Measurements from ENCODE around the gene MRPL33.

The MRPL33 gene

DNA sequence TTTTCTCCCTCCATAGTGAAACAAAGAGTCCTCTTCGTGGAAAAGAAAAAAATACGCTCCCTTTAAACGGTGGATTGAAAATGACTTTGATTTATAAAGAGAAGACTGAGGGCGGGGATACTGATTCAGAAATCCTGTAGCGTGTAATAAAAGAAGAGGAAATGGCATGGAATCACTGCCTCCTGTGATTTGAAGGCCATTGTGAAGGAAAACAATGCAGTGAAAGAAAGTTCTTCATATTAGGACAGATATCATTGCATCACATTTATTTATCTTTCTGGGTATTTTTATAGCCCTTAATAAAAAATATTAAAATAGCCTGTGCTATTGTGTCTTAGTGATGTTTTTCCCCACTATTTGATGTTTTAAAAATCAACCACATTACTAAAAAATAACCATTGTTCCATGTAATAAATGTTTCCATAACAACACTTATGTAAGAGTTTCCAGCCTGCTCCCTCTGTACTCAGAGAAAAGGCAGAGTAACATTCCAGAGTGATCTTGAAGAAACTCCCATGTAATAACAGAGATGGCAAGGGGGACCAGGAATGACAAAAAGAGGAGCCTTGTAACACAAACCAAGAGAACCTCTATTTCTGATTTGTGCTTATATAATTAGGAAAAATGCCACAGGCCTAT is 8.0 kb downstream of the MRPL33 start:
- no peak for DNase-seq

DNA sequence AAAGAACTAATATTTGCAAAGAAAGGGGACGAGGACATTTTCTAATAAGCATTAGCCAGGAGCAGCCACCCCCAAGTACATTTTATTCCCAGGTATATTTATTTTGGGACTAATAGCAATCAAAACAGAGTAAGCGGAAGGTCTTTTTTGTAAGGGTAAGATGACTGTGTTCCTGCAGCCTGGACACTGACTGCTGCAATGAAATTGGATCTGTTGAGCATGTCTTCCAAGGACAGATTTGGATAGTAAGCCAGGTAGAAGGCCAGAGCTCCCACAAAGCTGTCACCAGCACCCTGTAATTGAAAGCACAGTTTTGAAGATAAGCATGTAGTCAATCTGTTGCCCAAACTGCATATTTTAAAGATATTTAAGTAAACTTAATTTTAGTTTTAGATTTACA is 10.0 kb downstream of the MRPL33 start:
- DNase-seq: no peak

DNA sequence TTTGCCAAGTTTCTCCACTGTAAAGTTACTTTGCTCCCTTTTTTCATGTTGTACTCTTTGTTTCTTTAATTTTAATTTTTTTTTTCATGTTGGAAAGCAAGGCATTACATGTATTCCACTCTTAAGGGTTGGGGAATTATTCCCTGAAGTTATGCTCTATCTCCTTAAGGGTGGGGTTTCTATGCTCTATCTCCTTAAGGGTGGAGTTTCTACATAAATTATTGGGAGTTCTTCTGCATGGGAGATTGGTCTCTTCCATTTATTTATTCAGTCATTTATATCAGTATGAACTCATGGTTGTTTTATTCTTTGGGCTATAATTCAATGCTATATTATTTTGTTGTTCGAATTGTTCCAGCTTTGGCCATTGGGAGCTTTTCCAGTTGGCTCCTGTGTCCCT is 11.2 kb downstream of the MRPL33 start:
- no peak for DNase-seq

DNA sequence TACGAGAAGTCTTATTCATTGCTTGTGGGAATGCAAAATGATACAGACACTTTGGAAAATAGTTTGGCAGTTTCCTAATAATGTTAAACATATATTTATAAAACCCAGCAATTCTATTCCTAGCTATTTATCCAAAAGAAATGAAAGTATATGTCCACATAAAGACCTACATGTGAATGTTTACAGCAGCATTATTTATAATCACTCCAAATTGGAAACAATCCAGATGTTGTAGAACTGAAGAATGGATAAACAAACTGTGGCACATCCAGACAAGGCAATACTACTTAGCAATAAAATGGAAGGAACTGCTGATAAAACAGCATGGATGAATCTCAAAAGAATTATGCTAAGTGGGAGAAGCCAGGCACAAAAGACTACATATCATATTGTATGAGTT is 19.3 kb downstream of the MRPL33 start:
- DNase-seq: no peak

DNA sequence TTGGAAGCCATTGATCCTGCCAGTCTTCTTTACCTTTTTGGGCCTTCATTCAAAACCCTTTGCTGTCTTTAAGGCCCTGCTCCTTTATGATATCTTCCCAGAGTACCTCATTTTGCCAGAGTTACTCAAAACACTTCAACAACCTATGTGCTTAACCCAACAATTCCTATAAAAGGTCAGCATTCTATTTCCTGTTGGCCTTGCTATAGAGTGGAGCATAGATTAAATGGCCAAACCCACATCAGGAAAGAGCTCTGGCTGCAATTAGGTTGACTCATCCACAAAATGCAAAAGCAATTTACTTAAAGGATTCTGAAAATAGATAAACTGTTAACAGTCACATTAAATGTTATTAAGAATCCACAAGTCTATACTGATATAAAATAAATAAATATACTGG is 21.2 kb downstream of the MRPL33 start:
- DNase-seq: no peak

DNA sequence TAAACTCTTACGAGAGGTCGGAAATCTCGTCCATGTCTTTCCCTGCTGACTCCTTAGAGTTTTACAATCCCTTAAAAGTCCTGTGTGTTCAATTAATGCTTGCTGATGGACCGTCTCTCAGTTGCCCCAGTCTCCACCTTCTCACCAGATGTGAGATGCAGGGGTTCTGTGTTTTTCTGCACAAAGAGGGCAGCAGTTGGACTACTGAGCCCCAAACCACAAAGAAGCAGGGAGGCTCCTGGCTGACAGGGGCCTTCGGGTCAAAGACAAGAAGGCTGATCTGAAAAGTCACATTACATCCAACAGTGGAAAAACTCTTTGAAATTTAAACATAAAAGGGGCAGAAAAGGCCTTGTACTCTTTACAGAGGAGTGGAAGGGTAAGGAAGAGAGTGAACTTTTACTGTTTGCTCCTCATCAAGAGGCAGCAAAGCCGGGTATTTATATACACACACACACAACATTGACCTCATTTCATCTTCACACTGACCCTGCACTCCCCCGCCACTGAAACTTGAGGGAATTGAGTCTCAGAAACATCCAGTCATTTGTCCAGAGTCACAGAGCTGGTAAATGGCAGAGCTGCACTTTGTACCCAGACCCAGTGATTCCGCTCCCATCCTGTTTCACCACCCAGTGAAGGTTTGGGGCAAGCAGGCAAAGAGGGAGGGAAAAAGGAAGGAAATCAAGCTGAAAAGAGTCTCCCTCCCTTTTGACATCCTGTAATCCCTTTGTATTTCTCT is 23.7 kb downstream of the MRPL33 start:
- DNase-seq: no peak

DNA sequence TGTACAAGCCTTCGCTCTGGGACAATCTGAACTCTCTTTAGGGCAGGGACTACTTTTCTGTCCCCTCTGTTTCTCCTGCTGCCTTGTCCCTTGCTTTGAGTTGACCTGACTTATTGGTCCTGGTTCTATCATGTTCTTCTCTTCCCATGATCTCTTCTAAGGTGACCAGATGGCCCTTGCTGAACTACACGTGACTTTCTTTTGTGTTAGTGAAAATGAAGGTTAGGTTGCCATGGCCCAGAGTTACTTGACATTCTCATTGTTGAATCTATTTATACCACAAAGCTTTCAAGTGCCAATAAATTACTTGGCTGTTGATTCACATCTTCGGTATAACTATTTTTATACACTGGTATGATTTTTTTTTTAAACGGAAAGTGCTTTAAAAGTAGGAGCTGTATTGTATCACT is 24.4 kb downstream of the MRPL33 start:
- DNase-seq: no peak

DNA sequence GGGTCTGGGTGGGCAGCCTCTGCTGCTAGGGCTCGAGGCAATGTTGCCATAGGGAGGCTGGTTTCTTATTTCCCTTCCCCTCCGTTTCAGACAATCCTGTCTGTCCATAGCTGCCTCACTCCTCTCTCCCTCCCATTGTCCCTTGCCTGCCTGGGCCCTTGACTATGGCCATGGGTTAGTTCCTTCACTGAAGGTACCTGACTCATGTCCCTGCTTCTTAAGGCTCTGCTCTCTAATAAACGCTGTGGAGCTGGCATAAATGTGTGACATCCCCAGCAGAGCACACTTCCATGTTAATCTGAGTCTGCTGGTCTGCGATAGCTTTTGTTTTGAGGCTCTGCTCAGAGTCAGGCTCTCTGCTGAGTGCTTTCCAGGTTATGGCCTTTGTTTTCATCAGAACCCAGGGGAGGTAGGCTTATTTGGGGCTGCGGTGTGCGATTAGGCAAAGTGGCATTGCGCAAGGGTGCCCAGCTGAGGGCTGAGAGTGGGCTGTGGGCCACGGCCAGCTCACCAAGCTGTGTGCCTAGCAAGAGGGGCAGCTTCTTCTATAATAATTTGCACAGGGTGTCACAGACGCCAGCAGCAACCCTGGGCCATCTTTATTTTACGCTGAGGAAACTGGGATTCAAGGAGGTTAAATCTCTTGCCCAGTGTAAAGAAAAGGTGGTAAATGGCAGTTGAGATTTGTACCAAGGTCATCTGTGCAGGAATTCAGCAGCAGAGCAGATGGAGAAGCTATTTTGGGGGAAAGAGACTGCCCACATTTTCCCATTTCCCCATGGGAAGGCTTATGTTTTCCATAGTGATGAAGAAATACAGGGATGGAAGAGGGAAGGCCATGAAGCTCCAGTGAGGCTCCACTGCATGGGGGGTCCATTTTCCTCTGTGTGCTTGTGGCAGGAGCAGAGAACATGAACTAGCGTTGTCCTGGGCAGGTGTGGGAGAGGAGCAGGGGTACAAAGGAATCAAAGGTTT is 25.6 kb downstream of the MRPL33 start:
- no peak for DNase-seq

DNA sequence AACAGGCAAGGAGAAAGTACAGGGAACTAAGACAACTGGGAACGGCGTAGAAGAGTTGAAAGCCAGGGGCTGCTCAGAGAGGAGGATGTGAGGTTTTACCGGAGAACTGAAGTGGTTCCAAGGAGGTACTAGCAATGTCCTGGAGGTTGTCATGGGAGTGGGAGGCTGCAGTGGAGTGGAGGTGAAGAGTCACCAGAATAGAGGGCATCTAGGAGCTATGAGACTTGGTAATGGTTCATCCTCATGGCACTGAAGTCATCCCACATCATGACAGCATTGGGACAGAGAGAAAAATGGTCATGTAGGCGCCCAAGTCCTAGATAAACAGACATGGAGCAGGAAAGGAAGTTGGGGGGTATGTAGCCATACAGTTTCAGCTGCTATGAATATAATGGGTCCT is 26.3 kb downstream of the MRPL33 start:
- no peak for DNase-seq

DNA sequence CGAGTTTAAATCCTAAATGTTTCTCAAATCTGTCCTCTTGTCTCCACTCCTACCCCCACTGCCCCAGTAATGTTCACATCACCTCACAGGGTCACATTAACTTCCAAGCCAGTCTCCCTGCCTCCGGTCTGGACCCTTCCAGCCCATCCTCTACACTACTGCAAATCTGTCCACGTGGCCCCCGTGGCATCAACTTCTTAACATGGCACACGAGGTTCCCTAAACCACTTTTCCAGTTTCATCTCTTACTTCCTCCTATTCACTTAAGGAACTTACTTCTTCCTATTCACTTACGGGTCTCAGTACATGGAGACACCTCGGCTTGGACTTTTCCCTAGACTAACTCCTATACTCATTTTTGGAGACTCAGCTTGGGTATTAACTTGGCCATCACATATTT is 27.0 kb downstream of the MRPL33 start:
- DNase-seq: no peak

DNA sequence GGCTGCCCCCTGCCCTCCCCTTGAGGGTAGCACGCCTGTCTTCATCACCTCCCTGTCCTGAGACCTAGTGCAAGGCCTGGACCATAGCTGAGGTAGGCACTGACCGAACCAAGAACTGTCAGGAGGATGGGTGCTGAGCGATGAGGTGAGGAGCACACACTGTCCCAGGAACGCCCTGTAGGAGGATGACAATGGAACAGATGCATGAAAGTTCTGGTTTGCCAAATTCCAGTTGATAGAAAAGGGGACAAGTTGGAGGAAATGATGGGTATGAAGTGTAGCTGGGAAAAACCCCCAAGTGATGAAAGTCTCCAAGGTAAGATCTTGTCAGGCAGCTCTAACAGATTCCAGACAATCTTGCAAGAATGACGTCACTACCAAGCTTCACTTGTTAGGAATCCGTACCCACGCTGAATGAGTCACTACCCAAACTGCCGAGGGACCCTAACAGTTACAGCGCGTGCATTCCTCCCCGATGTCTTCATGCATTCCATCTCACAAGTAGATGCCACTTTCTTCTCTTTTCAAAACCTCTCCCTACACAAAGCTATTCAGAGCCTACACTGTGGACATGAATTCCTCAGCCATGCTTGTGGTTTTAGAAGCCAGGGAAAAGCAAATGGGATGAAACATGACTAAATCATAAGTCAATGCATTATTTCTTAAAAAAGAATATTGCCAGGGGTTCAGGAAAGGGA is 27.6 kb downstream of the MRPL33 start:
- DNase-seq: no peak

DNA sequence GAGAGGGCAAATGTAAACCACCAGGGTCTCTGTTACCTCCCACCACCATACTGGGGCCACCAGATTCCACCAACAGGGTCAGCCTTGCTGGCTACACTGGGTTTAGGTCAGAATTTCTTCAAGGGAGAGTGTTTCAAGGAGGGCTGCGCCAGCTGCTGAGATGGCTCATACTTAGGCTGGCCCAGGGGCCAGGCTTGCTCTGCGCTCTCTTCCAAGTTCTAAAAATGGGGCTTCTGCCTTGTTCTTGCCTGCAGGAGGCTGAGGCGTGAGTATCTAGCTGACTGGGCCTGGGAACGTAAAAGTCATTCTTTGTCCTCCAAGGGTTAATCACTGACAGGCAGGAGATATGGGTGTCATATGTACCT is 28.1 kb downstream of the MRPL33 start:
- DNase-seq: no peak

DNA sequence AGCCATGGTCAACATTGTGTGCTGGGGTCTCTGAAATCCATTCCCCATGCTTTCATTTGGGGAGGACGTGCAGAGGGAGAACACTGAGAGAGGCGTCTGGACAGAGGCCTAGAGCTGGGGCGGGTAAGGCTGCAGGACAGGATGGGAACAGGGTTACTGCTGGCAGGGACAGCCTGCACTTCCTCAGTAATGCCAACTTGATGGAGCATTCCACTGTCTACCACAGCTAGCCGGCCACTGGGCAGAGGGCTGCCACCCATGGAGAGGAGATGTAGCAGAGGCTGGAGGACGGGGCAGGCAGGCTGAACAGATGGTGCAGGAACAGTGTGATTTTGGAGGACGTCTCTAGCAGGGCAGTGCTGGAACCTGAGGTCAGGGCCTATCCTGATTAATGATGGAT is 29.3 kb downstream of the MRPL33 start:
- no peak for DNase-seq

DNA sequence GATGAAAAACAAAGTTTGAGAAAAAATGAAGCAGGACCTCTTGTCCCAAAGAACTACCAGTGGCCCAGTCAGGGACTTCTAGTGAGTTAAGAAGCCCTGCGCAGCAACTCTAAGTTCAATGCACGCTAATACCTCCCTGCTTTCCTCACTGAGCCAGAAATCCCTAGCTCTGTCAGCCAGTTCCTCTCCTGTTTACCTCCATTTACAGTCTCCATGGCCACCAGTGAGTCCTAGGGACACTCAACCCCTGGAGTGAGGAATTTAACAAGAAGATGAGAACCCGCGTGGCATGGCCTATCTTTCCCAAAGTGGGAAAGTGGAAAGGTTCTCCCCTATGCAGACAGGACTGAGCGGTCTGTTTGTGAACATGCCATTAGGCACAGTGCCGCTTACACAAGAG is 31.0 kb downstream of the MRPL33 start:
- DNase-seq: no peak

DNA sequence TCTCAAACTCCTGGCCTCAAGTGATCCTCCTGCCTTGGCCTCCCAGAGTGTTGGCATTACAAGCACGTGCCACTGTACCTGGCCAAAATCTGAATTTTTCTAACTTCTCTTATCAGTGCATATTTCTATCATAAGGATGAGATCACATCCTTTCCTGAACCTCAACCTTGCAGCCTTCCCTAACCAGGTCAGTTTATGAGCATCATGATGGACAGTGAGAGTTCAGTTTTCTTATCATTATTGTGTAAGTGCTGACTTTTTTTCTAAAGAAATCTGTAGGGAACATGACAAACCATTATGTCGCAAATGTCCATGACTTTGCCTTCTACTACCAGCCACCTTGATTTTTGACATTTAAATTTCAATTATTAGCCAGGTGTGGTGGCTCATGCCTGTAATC is 31.5 kb downstream of the MRPL33 start:
- no peak for DNase-seq

DNA sequence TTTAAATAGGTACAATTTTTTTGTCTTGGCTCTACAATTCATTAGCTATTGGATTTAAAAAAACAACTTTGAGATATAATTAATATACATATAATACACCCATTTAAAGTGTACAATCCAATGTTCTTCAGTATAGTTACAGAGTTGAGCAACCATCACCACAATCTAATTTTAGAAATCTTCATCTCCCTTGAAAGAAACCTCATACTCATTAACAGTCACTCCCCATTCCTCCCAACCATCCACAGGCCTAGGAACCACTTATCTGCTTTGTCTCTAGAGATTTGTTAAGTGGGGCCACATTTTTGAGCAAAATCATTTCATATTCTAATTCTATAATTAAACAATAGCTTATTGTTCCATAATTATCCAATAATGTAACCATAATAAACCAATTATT is 32.6 kb downstream of the MRPL33 start:
- DNase-seq: no peak

DNA sequence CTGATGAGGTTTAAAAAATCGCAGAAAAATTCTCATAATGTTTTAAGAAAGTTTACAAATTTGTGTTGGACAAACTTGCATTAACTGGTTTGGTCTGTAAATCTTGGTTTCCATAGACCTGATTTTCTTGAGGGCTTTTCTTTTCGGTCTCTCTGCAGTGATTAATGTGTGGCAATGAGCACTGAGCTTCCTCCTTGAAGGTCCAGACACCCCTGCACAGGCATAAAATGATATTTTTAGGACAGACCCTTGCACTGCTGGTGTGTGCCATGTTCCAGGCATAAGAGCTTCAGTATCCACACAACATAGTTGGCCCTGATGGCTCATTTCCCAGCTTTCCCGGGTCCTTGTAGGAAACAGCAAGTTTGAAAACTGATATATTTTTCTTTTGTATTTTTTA is 33.7 kb downstream of the MRPL33 start:
- DNase-seq: no peak

DNA sequence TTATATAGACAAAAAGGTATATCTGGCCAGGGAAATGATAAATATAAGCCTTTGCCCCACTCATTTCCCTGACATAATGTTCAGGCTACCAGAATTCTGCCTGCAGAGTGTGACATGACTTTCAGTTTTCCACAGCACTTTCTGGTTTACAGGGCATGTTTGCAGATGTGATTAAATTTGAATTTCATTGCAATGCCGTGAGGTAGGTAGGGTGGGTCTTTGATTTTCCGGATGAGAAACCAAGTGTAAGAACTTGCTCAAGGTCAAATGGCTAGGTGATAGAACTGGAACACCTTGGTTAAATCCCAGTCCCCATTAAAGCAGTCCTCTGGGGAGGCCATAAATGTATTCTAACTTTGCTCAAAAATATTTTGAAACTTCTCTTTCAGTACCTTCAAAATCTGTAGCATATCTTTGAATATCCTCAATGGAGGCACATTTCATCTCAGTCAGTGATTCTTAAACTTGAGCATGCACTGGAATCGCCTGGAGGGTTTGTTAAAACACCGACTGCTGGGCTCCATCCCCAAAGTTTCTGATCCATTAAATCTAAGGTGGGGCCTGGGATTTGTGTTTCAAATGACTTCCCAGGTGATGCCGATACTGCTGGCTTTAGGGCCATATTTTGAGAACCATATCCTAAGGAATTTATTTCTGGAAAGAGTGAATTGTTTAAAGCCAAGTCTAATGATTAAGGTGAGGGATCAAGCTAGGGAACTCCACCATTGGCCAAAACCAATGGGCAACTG is 35.0 kb downstream of the MRPL33 start:
- no peak for DNase-seq

DNA sequence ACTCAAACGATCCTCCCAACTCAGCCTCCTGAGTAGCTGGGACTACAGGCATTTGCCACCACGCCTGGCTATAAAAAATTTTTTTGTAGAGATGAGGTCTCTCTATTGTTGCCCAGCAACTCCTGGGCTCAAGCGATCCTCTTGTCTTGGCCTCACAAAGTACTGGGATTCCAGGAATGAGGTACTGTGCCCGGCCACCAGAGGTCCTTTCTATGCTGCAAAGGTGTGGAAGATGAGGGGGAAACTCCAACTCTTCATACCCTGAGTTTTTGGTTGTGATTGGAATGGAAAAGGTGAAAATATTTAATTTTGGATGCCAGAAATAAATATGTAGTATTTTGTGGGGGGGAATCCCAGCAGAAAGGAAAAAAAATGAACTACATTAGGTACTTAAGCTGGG is 36.0 kb downstream of the MRPL33 start:
- DNase-seq: peak; percentile 6

DNA sequence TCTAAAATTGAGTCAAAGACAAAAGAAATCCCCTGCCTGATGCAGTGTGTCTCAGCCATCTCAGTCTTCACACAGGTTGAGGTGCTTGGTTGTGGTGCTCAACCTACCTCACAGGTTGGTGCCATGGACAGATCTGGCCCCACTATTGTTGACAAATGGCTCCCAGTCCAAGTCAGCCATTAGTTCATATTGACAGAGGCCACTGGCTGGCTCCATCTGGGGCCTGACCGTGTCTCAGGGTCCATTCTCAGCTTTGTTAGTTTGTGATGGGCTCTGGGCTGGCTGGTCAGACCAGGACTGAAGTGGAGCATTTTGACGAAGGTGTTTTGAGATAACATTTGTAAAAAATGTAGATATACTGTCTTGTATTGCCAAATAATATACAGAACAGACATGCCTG is 36.9 kb downstream of the MRPL33 start:
- no peak for DNase-seq

DNA sequence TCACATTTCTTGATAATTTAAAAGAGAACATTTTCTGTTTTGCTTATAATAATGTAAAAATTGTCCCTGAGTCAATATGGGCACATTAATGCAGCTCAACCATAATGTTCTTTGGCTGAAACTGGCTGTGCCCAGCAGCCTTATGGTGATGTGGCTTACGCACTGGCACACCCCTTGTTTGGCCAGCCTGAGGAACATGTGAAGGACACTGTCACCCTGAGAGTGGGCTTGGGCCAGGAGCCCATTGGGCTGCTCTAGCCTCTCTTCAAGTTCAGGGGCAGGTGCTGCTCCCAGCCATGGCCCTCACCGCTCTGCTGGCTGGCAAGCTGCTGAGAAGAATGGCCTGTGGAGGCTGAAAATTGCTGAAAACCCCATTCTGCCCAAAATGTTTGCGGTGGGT is 37.5 kb downstream of the MRPL33 start:
- no peak for DNase-seq

DNA sequence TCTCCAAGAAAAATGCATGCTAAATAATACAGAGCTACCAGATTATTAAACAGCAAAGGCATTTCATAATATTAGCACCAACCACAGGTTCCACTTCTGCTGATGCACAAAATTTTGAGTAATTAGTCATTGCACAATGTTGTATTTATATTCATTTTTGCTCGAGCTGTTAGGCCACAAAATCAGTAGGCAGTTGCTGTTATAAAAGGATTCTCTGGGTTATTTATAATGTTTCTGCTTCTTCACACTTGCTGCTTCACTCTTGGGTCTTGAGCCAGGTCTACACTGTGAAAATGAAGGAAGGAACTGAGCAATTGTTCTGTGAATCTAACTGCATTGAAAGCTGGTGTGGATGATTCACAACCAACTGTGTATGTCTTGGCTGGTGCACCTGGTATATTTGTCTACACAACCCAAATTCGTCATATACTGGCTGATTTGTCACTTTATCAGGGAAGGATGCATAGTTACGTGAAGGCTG is 38.3 kb downstream of the MRPL33 start:
- no peak for DNase-seq

Data from activated naive CD4-positive, alpha-beta T cell treated with Interleukin-2 at 50 U/mL for 16 hours (primary cell).